ENCODE measurements around the gene PTGER4.
"Not testable (repeated sequence)": the region's sequence is repeated elsewhere in the genome, so short reads cannot be mapped to it uniquely, and the experiment has no call there.

The PTGER4 gene

DNA sequence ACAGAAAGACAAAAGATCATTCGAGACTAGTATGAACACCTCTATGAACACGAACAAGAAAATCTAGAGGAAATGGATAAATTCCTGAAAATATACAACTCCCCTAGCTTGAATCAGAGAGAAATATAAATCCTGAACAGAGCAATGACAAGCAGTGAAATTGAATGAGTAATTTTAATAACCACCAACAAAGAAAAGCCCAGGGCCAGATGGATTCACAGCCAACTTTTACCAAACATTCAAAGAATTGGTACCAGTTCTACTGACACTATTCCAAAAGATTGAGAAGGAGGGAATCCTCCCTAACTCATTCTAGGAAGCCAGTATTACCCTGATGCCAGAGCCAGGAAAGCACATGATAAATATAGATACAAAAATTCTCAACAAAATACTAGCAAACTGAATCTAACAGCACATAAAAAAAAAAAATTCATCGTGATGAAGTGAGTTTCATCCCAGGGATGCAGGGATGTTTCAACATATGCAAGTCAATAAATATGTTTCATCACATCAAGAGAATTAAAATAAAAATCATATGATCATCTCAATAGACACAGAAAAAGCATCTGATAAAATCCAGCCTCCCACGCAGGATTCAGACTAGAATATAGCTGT, 25.2 kb upstream of the PTGER4 start:
- no peaks in the 10 kb centered on the region for H3K36me3 ChIP-seq (replicated peaks in 1 of 2; ENCODE audit: control insufficient read depth in 2 of 2, insufficient read depth in 2 of 2, low read length in 2 of 2)
- WGBS, 2 donors (ENCODE audit: extremely low coverage in 2 of 2, insufficient read length in 2 of 2, insufficient replicate concordance in 1 of 2) = no CpG with 5 or more reads among the region's 4 CpGs
- H3K4ac ChIP-seq (ENCODE audit: low read length) = no peak overlapping the region
- no peak for DNase-seq (ENCODE audit: low spot score)
- H2BK15ac ChIP-seq (ENCODE audit: low read length) = no peak overlapping the region
- H3K79me1 ChIP-seq (ENCODE audit: low read depth, low read length) = no peaks in the 10 kb centered on the region
- H3K4me3 ChIP-seq (ENCODE audit: low read length in 2 of 2) = no peak overlapping the region
- H3K4me2 ChIP-seq (ENCODE audit: insufficient read depth, low read length, poor library complexity, severe bottlenecking) = no peak overlapping the region
- peaks cover 0 to 2% of the 10 kb centered on the region in 2 donors for H3K4me1 ChIP-seq (ENCODE audit: control insufficient read depth in 2 of 2, insufficient read depth in 1 of 2, low read depth in 1 of 2, low read length in 2 of 2)
- no peak overlapping the region for H3K14ac ChIP-seq (ENCODE audit: low read length)
- H4K8ac ChIP-seq (ENCODE audit: low read depth, low read length) = no peak overlapping the region
- no peak overlapping the region for H4K91ac ChIP-seq (ENCODE audit: low read depth, low read length, poor library complexity)
- no peaks in the 10 kb centered on the region for H3K9me3 ChIP-seq (replicated peaks in 1 of 2; ENCODE audit: control insufficient read depth in 2 of 2, insufficient read depth in 1 of 2, low read depth in 1 of 2, low read length in 2 of 2)
- no peak overlapping the region for H3K27ac ChIP-seq (replicated peaks; ENCODE audit: low read length)
- no peak overlapping the region for H2AK5ac ChIP-seq (ENCODE audit: low read depth, low read length)
- no peak overlapping the region for H2BK5ac ChIP-seq (ENCODE audit: low read length)
- no peak overlapping the region for H3K9ac ChIP-seq (ENCODE audit: low read depth, low read length, poor library complexity)
- no peak overlapping the region for H3K23ac ChIP-seq (ENCODE audit: low read depth, low read length, poor library complexity)
- H2BK120ac ChIP-seq (ENCODE audit: low read depth, low read length) = no peak overlapping the region
- H2AFZ ChIP-seq (ENCODE audit: low read length) = no peak overlapping the region
- no peak overlapping the region for H3K18ac ChIP-seq (ENCODE audit: low read length)
- no peaks in the 10 kb centered on the region for H3K27me3 ChIP-seq (ENCODE audit: control insufficient read depth in 3 of 3, insufficient read depth in 3 of 3, low read depth in 1 of 3, low read length in 3 of 3)
- H2BK12ac ChIP-seq (ENCODE audit: low read length) = no peak overlapping the region

DNA sequence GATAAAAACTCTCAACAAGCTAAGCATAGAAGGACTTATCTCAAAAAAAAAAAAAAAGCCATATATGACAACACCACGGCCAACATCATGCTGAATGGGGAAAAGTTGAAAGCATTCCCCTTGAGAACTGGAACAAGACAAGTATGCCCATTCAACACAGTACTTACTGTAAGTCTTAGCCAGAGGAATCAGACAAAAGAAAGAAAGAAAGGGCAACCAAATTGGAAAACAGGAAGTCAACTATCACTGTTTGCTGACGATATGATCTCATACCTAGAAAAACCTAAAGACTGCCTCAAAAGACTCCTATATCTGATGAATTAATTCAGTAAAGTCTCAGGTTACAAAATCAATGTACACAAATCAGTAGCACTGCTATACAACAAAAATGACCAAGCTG, 24.6 kb upstream of the PTGER4 start:
- no peak overlapping the region for H3K4ac ChIP-seq (ENCODE audit: low read length)
- no peak overlapping the region for H3K27ac ChIP-seq (replicated peaks; ENCODE audit: low read length)
- no peak overlapping the region for H4K8ac ChIP-seq (ENCODE audit: low read depth, low read length)
- H3K79me1 ChIP-seq (ENCODE audit: low read depth, low read length) = no peaks in the 10 kb centered on the region
- H3K36me3 ChIP-seq (replicated peaks in 1 of 2; ENCODE audit: control insufficient read depth in 2 of 2, insufficient read depth in 2 of 2, low read length in 2 of 2) = no peaks in the 10 kb centered on the region
- no peak overlapping the region for H3K18ac ChIP-seq (ENCODE audit: low read length)
- H3K14ac ChIP-seq (ENCODE audit: low read length) = no peak overlapping the region
- no peak overlapping the region for H3K23ac ChIP-seq (ENCODE audit: low read depth, low read length, poor library complexity)
- no peak overlapping the region for H2BK15ac ChIP-seq (ENCODE audit: low read length)
- no peak overlapping the region for H2AK5ac ChIP-seq (ENCODE audit: low read depth, low read length)
- H4K91ac ChIP-seq (ENCODE audit: low read depth, low read length, poor library complexity) = no peak overlapping the region
- H2AFZ ChIP-seq (ENCODE audit: low read length) = no peak overlapping the region
- H3K4me2 ChIP-seq (ENCODE audit: insufficient read depth, low read length, poor library complexity, severe bottlenecking) = no peak overlapping the region
- no peak overlapping the region for H2BK120ac ChIP-seq (ENCODE audit: low read depth, low read length)
- no peak for DNase-seq (ENCODE audit: low spot score)
- no peaks in the 10 kb centered on the region for H3K9me3 ChIP-seq (replicated peaks in 1 of 2; ENCODE audit: control insufficient read depth in 2 of 2, insufficient read depth in 1 of 2, low read depth in 1 of 2, low read length in 2 of 2)
- H3K9ac ChIP-seq (ENCODE audit: low read depth, low read length, poor library complexity) = no peak overlapping the region
- no peak overlapping the region for H3K4me3 ChIP-seq (ENCODE audit: low read length in 2 of 2)
- no peak overlapping the region for H2BK12ac ChIP-seq (ENCODE audit: low read length)
- WGBS, 2 donors (ENCODE audit: extremely low coverage in 2 of 2, insufficient read length in 2 of 2, insufficient replicate concordance in 1 of 2) = no CpG with 5 or more reads among the region's 2 CpGs
- no peaks in the 10 kb centered on the region for H3K27me3 ChIP-seq (ENCODE audit: control insufficient read depth in 3 of 3, insufficient read depth in 3 of 3, low read depth in 1 of 3, low read length in 3 of 3)
- H3K4me1 ChIP-seq (ENCODE audit: control insufficient read depth in 2 of 2, insufficient read depth in 1 of 2, low read depth in 1 of 2, low read length in 2 of 2) = peaks cover 0 to 2% of the 10 kb centered on the region in 2 donors
- no peak overlapping the region for H2BK5ac ChIP-seq (ENCODE audit: low read length)

DNA sequence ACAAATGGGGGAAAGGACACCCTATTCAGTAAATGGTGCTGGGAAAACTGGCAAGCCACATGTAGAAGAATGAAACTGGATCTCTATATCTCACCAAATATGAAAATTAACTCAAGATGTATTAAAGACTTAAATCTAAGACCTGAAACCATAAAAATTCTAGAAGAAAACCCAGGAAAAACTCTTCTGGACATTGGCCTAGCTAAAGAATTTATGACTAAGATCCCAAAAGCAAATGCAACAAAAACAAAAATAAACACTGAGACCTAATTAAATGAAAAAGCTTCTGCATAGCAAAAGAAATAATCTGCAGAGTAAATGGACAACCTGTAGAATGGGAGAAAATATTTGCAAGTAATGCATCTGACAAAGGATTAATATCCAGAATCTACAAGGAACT, 23.6 kb upstream of the PTGER4 start:
- not testable (repeated sequence) for H3K4me1 ChIP-seq (ENCODE audit: control insufficient read depth in 2 of 2, insufficient read depth in 1 of 2, low read depth in 1 of 2, low read length in 2 of 2); H3K14ac ChIP-seq (ENCODE audit: low read length); DNase-seq (ENCODE audit: low spot score); H4K91ac ChIP-seq (ENCODE audit: low read depth, low read length, poor library complexity); H3K23ac ChIP-seq (ENCODE audit: low read depth, low read length, poor library complexity); H2BK15ac ChIP-seq (ENCODE audit: low read length); H3K4me3 ChIP-seq (ENCODE audit: low read length in 2 of 2); H4K8ac ChIP-seq (ENCODE audit: low read depth, low read length); H3K4me2 ChIP-seq (ENCODE audit: insufficient read depth, low read length, poor library complexity, severe bottlenecking); H3K79me1 ChIP-seq (ENCODE audit: low read depth, low read length); H3K27ac ChIP-seq (replicated peaks; ENCODE audit: low read length); H2BK12ac ChIP-seq (ENCODE audit: low read length); H3K4ac ChIP-seq (ENCODE audit: low read length); H3K27me3 ChIP-seq (ENCODE audit: control insufficient read depth in 3 of 3, insufficient read depth in 3 of 3, low read depth in 1 of 3, low read length in 3 of 3); H2BK120ac ChIP-seq (ENCODE audit: low read depth, low read length); H3K9me3 ChIP-seq (replicated peaks in 1 of 2; ENCODE audit: control insufficient read depth in 2 of 2, insufficient read depth in 1 of 2, low read depth in 1 of 2, low read length in 2 of 2); H2AK5ac ChIP-seq (ENCODE audit: low read depth, low read length); H2AFZ ChIP-seq (ENCODE audit: low read length); H3K36me3 ChIP-seq (replicated peaks in 1 of 2; ENCODE audit: control insufficient read depth in 2 of 2, insufficient read depth in 2 of 2, low read length in 2 of 2); H3K9ac ChIP-seq (ENCODE audit: low read depth, low read length, poor library complexity); H3K18ac ChIP-seq (ENCODE audit: low read length); H2BK5ac ChIP-seq (ENCODE audit: low read length)

DNA sequence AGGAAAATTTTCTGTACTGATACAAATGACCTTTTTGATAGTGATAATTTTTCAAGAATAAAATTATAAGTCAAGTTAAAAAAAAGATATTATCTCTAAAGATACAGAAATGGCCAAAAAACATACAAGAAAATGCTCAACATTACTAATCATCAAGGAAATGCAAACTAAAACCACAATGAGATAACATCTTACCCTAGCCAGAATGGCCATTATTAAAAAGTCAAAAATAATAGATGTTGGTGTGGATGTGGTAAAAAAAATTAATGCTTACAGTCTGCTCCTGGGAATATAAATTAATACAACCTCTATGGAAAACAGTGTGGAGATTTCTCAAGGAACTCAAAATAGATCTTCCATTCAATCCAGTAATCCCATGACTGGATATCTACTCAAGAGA, 22.9 kb upstream of the PTGER4 start:
- H2BK12ac ChIP-seq (ENCODE audit: low read length) = no peak overlapping the region
- H4K8ac ChIP-seq (ENCODE audit: low read depth, low read length) = no peak overlapping the region
- H2BK5ac ChIP-seq (ENCODE audit: low read length) = no peak overlapping the region
- H2BK120ac ChIP-seq (ENCODE audit: low read depth, low read length) = no peak overlapping the region
- H2AK5ac ChIP-seq (ENCODE audit: low read depth, low read length) = no peak overlapping the region
- DNase-seq (ENCODE audit: low spot score) = no peak
- H3K9me3 ChIP-seq (replicated peaks in 1 of 2; ENCODE audit: control insufficient read depth in 2 of 2, insufficient read depth in 1 of 2, low read depth in 1 of 2, low read length in 2 of 2) = no peaks in the 10 kb centered on the region
- no peak overlapping the region for H3K14ac ChIP-seq (ENCODE audit: low read length)
- H3K23ac ChIP-seq (ENCODE audit: low read depth, low read length, poor library complexity) = no peak overlapping the region
- H3K4ac ChIP-seq (ENCODE audit: low read length) = no peak overlapping the region
- H3K79me1 ChIP-seq (ENCODE audit: low read depth, low read length) = no peaks in the 10 kb centered on the region
- H3K27me3 ChIP-seq (ENCODE audit: control insufficient read depth in 3 of 3, insufficient read depth in 3 of 3, low read depth in 1 of 3, low read length in 3 of 3) = no peaks in the 10 kb centered on the region
- H4K91ac ChIP-seq (ENCODE audit: low read depth, low read length, poor library complexity) = no peak overlapping the region
- no peak overlapping the region for H3K4me2 ChIP-seq (ENCODE audit: insufficient read depth, low read length, poor library complexity, severe bottlenecking)
- H3K27ac ChIP-seq (replicated peaks; ENCODE audit: low read length) = no peak overlapping the region
- no peak overlapping the region for H3K18ac ChIP-seq (ENCODE audit: low read length)
- no peak overlapping the region for H3K4me3 ChIP-seq (ENCODE audit: low read length in 2 of 2)
- no peak overlapping the region for H2AFZ ChIP-seq (ENCODE audit: low read length)
- H3K36me3 ChIP-seq (replicated peaks in 1 of 2; ENCODE audit: control insufficient read depth in 2 of 2, insufficient read depth in 2 of 2, low read length in 2 of 2) = no peaks in the 10 kb centered on the region
- no peak overlapping the region for H2BK15ac ChIP-seq (ENCODE audit: low read length)
- no peaks in the 10 kb centered on the region for H3K4me1 ChIP-seq (ENCODE audit: control insufficient read depth in 2 of 2, insufficient read depth in 1 of 2, low read depth in 1 of 2, low read length in 2 of 2)
- H3K9ac ChIP-seq (ENCODE audit: low read depth, low read length, poor library complexity) = no peak overlapping the region
